HepG2 (cell line): Measurements from ENCODE around the gene VWA1. TPM values are rescaled to one million over a fixed set of nuclear protein-coding genes. Genes with fewer than 3 reads are reported as not detected.

Experiments
- CREM ChIP-seq, 2 experiments: sonication (generic) in 1 of 2; formaldehyde crosslinking in 1 of 2; IDR thresholded peaks; 2 replicates each; pipeline versions ENCODE4 v1.4.0 to v1.6.1; 2016 to 2020; ENCODE audit warnings: antibody characterized with exemption in 1 of 2, mild to moderate bottlenecking in 1 of 2, missing genetic modification reagents in 1 of 2
- ESRRA ChIP-seq: sonication (generic); formaldehyde crosslinking; IDR thresholded peaks from 2 replicates; pipeline ENCODE4 v1.5.1; 2020; ENCODE audit warnings: mild to moderate bottlenecking, low read depth, missing genetic modification reagents
- ETV5 ChIP-seq: IDR thresholded peaks from 2 replicates; pipeline ENCODE4 v1.6.1; 2018; ENCODE audit warnings: missing biosample characterization, missing genetic modification reagents, inconsistent platforms, borderline replicate concordance
- MED13 ChIP-seq: sonication (generic); formaldehyde crosslinking; IDR thresholded peaks from 2 replicates; pipeline ENCODE4 v1.5.0; 2020; ENCODE audit warnings: missing genetic modification reagents
- SKIL ChIP-seq: sonication (generic); formaldehyde crosslinking; IDR thresholded peaks from 2 replicates; pipeline ENCODE4 v1.8.0; 2022; ENCODE audit warnings: missing genetic modification reagents, mild to moderate bottlenecking, moderate library complexity, borderline replicate concordance
- SNAPC4 ChIP-seq: sonication (generic); formaldehyde crosslinking; IDR thresholded peaks from 2 replicates; pipeline ENCODE4 v1.4.0; 2020; ENCODE audit warnings: mild to moderate bottlenecking, missing genetic modification reagents
- SPEN ChIP-seq: sonication (generic); formaldehyde crosslinking; IDR thresholded peaks from 2 replicates; pipeline ENCODE4 v1.5.1; 2020; ENCODE audit warnings: low read depth, mild to moderate bottlenecking, missing genetic modification reagents
- ZBTB21 ChIP-seq: sonication (generic); formaldehyde crosslinking; IDR thresholded peaks from 2 replicates; pipeline ENCODE4 v1.4.0; 2020; ENCODE audit warnings: missing genetic modification reagents
- ZFAT ChIP-seq: sonication (generic); formaldehyde crosslinking; conservative IDR thresholded peaks from 2 replicates; pipeline ENCODE4 v1.8.1; 2023; ENCODE audit warnings: missing genetic modification reagents, inconsistent platforms
- ZNF234 ChIP-seq: sonication (generic); formaldehyde crosslinking; conservative IDR thresholded peaks from 2 replicates; pipeline ENCODE4 v1.5.1; 2020; ENCODE audit warnings: mild to moderate bottlenecking, missing genetic modification reagents
- ZNF317 ChIP-seq: sonication (generic); formaldehyde crosslinking; IDR thresholded peaks from 2 replicates; pipeline ENCODE4 v1.5.0; 2020; ENCODE audit warnings: mild to moderate bottlenecking, missing genetic modification reagents
- ZNF343 ChIP-seq: sonication (generic); formaldehyde crosslinking; IDR thresholded peaks from 2 replicates; pipeline ENCODE4 v1.4.0; 2020; ENCODE audit warnings: mild to moderate bottlenecking, missing genetic modification reagents
- ZNF350 ChIP-seq: sonication (generic); formaldehyde crosslinking; IDR thresholded peaks from 2 replicates; pipeline ENCODE4 v1.4.0; 2020; ENCODE audit warnings: mild to moderate bottlenecking, low read depth, missing genetic modification reagents, borderline replicate concordance
- ZNF580 ChIP-seq: IDR thresholded peaks from 2 replicates; pipeline ENCODE4 v1.6.1; 2016; ENCODE audit warnings: low read depth, borderline replicate concordance
- ZNF691 ChIP-seq: sonication (generic); formaldehyde crosslinking; IDR thresholded peaks from 2 replicates; pipeline ENCODE4 v1.4.0; 2020; ENCODE audit warnings: missing genetic modification reagents, low read depth, mild to moderate bottlenecking, borderline replicate concordance
- ZNF768 ChIP-seq: sonication (generic); formaldehyde crosslinking; IDR thresholded peaks from 2 replicates; pipeline ENCODE4 v1.4.0; 2020; ENCODE audit warnings: missing genetic modification reagents
- ZNF777 ChIP-seq: sonication (generic); formaldehyde crosslinking; IDR thresholded peaks from 2 replicates; pipeline ENCODE4 v1.4.0; 2020; ENCODE audit warnings: missing genetic modification reagents
- ZNF782 ChIP-seq: sonication (generic); formaldehyde crosslinking; IDR thresholded peaks from 2 replicates; pipeline ENCODE4 v1.4.0; 2020; ENCODE audit warnings: missing genetic modification reagents, mild to moderate bottlenecking, borderline replicate concordance
- ZNF883 ChIP-seq: sonication (generic); formaldehyde crosslinking; IDR thresholded peaks from 2 replicates; pipeline ENCODE4 v1.5.1; 2020; ENCODE audit warnings: mild to moderate bottlenecking, missing genetic modification reagents; ENCODE audit errors: not compliant biosample characterization
- polyA plus RNA-seq, 8 experiments: library from polyadenylated mRNA; depleted of rRNA in 3 of 8; stranded (reverse) in 7 of 8; unstranded in 1 of 8; fragments of >200 nt; fragmentation: Illumina TruSeq in 4 of 8; extraction: Trizol in 4 of 8; gene quantifications; 2 replicates each; pipeline versions ENCODE4 v1.2.1 to v1.2.3, GENCODE V29; 2011 to 2016; ENCODE audit warnings: low read depth in 4 of 8, missing spikeins in 1 of 8, mixed read lengths in 1 of 8; ENCODE audit not compliant: insufficient read depth in 1 of 8
- total RNA-seq, 5 experiments: library from RNA; depleted of rRNA; stranded (reverse); fragments of >200 nt; fragmentation: Illumina TruSeq; extraction: Trizol; gene quantifications; 2 replicates each; pipeline ENCODE4 v1.2.3, GENCODE V29; 2016; ENCODE audit warnings: low read depth in 1 of 5

Gene VWA1
- total and polyA plus RNA-seq, 2 of the 13 experiments (the other 11 are each of a cell fraction or from before 2014, with no cell fraction given): 40.9 to 57.5 TPM

- TF ChIP-seq ZFAT (no peak), ZNF782 (CRISPR knock-in tag) (peak; percentile 20; the same call in 1 of the 2 replicates), ZNF317 (CRISPR knock-in tag) (0 out of 2 replicates have a peak, but pooled peaks have one; percentile 63), CREM (IDR thresholded peaks at IDR 0.05) (0 out of 2 replicates have a peak, but pooled peaks have one; percentile 12), CREM (CRISPR knock-in tag; IDR thresholded peaks at IDR 0.05) (no peak), ZNF883 (CRISPR knock-in tag) (peak; percentile 24), ZBTB21 (CRISPR knock-in tag) (no peak), SNAPC4 (CRISPR knock-in tag) (peak; percentile 40; the same call in 1 of the 2 replicates), ZNF350 (CRISPR knock-in tag) (0 out of 2 replicates have a peak, but pooled peaks have one; percentile 46), ZNF777 (CRISPR knock-in tag) (peak; percentile 50; the same call in 1 of the 2 replicates), ZNF343 (CRISPR knock-in tag) (no peak), SKIL (peak; percentile 54), ETV5 (CRISPR knock-in tag) (peak; percentile 8; the same call in 1 of the 2 replicates), ESRRA (peak; percentile 60; the same call in 1 of the 2 replicates), MED13 (CRISPR knock-in tag) (no peak), ZNF580 (CRISPR knock-in tag) (peak; percentile 50; the same call in 1 of the 2 replicates), SPEN (CRISPR knock-in tag) (peak; percentile 16), ZNF234 (0 out of 2 replicates have a peak, but pooled peaks have one; percentile 62), ZNF691 (CRISPR knock-in tag) (0 out of 2 replicates have a peak, but pooled peaks have one; percentile 18), ZNF768 (CRISPR knock-in tag) (peak; percentile 73; the same call in 1 of the 2 replicates)
These were observed 5.1 kb upstream of the VWA1 start (continued) for GRCh38 chr1:1430114-1430982.
